Ascending aorta (tissue), 2 donors: ENCODE measurements around the gene TMEM205. TPM values are rescaled to one million over a fixed set of nuclear protein-coding genes. Genes with fewer than 3 reads are reported as not detected.
A peak's percentile ranks its signal among the peaks of the same experiment; 100 is the strongest.

Experiments used
- DNase-seq, 2 donors: peaks; one replicate each; pipeline ENCODE4 v3.0.0-alpha.2; 2019; ENCODE audit warnings: low spot score in 2 of 2
- H3K27ac ChIP-seq, 2 donors: fragments of 200-600 bp; sonication (generic); one replicate each; pipeline ENCODE4 v1.5.1; 2016 to 2017; ENCODE audit warnings: mild to moderate bottlenecking in 1 of 2
- H3K27me3 ChIP-seq: fragments of 200-600 bp; sonication (generic); one replicate; pipeline ENCODE4 v1.5.1; 2017
- H3K36me3 ChIP-seq, 2 donors: fragments of 200-600 bp; sonication (generic); one replicate each; pipeline ENCODE4 v1.5.1; 2016
- H3K4me1 ChIP-seq, 2 donors: fragments of 200-600 bp; sonication (generic); one replicate each; pipeline ENCODE4 v1.5.1; 2016 to 2017; ENCODE audit warnings: mild to moderate bottlenecking in 1 of 2
- H3K4me3 ChIP-seq, 2 donors: fragments of 200-600 bp; sonication (generic); one replicate each; pipeline ENCODE4 v1.5.1; 2016 to 2017; ENCODE audit warnings: mild to moderate bottlenecking in 1 of 2
- H3K9me3 ChIP-seq, 2 donors: fragments of 200-600 bp; sonication (generic); one replicate each; pipeline ENCODE4 v1.5.1; 2016
- CTCF ChIP-seq, 3 experiments: fragments of 200-600 bp in 2 of 3; fragments of 450-650 bp in 1 of 3; sonication (generic) in 2 of 3; IDR thresholded peaks; one replicate each; pipeline ENCODE4 v1.5.1; 2016 to 2019; ENCODE audit warnings: antibody characterized with exemption in 3 of 3, mild to moderate bottlenecking in 1 of 3, moderate library complexity in 1 of 3
- intact Hi-C: fragments of 100-400 bp; cut with DNase I; formaldehyde crosslinking; loops from one replicate; pipeline ENCODE4 v1.15.1; 2023
- total RNA-seq: library from RNA; depleted of rRNA; stranded (reverse); fragments of >200 nt; gene quantifications from one replicate; pipeline ENCODE4 v1.1.0, GENCODE V29; 2016

TMEM205 gene
- total RNA-seq, 1 donor from 2014 or later, result 225 TPM

- Histone ChIP-seq H3K27ac (no peak overlapping the region), H3K4me1 (no peaks in the 10 kb centered on the region), H3K27me3 (no peaks in the 10 kb centered on the region), H3K36me3 (peaks cover 66 to 96% of the 10 kb centered on the region in 2 donors), H3K4me3 (no peak overlapping the region), H3K9me3 (no peaks in the 10 kb centered on the region)
- intact Hi-C loops, result no loop called here
- DNase-seq, result no peak
- no peak for TF ChIP-seq CTCF (IDR thresholded peaks at IDR 0.05)
Measured at GRCh38 chr19:11331502-11331901, 14.6 kb downstream of the TMEM205 start.

DNA sequence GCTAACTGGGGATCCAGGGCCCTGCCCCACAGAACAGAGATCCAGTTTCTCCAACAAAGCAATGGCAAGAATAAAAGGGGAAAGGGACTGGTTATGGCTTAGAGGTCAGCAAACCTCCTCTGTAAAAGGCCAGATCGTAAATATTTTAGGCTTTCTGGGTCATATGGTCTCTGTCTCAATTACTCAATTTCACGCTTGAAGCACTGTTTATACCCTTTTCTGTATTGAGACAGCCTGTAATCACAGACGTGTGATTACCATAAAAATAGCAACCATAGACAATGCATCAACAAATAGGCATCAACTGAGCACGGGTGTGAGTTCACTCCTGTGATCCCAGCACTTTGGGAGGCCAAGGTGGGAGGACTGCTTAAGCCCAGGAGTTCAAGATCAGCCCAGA is 15.9 kb downstream of the TMEM205 start:
- Histone ChIP-seq H3K4me3 (no peak overlapping the region), H3K9me3 (no peaks in the 10 kb centered on the region), H3K27me3 (no peaks in the 10 kb centered on the region), H3K27ac (no peak overlapping the region), H3K4me1 (no peaks in the 10 kb centered on the region), H3K36me3 (peaks cover 56 to 94% of the 10 kb centered on the region in 2 donors)
- TF ChIP-seq CTCF (IDR thresholded peaks at IDR 0.05), result no peak
- no peak for DNase-seq
- intact Hi-C loops, result no loop called here

DNA sequence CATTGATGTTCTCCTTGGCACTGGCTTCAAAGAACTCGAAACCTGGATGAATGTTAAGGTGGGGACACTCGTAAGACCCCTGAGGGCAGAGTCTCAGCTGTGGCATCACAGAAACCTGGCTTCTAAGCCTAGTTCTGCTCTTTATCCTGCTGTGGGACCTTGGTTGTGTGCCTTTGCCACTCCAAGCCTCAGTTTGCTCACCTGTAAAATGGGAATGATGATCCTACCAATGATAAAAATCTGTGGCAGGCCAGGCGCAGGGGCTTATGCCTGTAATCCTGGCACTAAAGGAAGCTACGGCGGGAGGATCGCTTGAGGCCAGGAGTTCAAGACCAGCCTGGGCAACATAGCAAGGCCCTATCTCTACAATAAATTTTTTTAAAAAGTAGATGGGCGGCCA is 20.5 kb downstream of the TMEM205 start:
- no peak overlapping the region for H3K27ac ChIP-seq

DNA sequence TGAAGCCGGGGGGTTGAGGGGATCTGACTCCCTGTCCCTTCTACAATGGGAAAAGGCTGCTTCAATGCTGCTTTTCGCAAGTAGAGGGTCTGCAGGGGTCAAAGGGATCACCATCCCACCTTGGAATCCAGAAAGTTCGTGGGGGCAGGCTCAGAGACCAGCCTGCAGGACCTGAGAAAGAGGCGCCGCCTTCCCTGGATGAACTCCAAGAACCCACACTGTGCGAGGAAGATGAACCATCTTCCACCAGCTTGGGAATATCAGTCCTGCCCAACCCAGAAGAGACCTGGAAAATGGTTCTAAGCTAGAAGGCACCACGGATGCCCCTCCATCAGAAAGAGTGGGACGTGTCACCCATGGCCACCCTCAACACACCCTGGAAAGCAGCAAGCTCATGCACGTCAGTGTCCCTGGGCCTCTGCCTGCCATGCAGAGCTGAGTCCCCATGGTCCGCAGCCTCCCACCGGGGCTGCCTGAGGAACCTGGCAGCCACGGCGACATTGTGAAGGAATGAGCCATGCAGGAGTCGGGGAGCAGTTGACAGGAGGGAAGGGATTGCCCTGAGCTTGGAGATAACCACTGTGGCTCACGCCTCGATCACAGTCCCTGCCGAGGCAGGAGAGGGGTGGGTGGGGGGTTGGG is 21.2 kb downstream of the TMEM205 start:
- Histone ChIP-seq H3K27ac (peak overlapping the region; percentile 76 to 77), H3K4me3 (no peak overlapping the region), H3K36me3 (peaks cover 31 to 51% of the 10 kb centered on the region in 2 donors), H3K9me3 (no peaks in the 10 kb centered on the region), H3K27me3 (no peaks in the 10 kb centered on the region), H3K4me1 (peaks cover 8 to 13% of the 10 kb centered on the region in 2 donors)
- intact Hi-C loops, result no loop called here
- TF ChIP-seq CTCF (IDR thresholded peaks at IDR 0.05), result no peak
- no peak for DNase-seq

More for the DNA sequence above, 20.5 kb downstream of the TMEM205 start:
- H3K4me1 ChIP-seq, result peaks cover 8 to 13% of the 10 kb centered on the region in 2 donors
- no peaks in the 10 kb centered on the region for H3K27me3 ChIP-seq
- DNase-seq, result no peak
- intact Hi-C loops, result no loop called here
- TF ChIP-seq CTCF (IDR thresholded peaks at IDR 0.05), result no peak
- no peak overlapping the region for H3K4me3 ChIP-seq
- H3K9me3 ChIP-seq, result no peaks in the 10 kb centered on the region
- peaks cover 31 to 57% of the 10 kb centered on the region in 2 donors for H3K36me3 ChIP-seq

DNA sequence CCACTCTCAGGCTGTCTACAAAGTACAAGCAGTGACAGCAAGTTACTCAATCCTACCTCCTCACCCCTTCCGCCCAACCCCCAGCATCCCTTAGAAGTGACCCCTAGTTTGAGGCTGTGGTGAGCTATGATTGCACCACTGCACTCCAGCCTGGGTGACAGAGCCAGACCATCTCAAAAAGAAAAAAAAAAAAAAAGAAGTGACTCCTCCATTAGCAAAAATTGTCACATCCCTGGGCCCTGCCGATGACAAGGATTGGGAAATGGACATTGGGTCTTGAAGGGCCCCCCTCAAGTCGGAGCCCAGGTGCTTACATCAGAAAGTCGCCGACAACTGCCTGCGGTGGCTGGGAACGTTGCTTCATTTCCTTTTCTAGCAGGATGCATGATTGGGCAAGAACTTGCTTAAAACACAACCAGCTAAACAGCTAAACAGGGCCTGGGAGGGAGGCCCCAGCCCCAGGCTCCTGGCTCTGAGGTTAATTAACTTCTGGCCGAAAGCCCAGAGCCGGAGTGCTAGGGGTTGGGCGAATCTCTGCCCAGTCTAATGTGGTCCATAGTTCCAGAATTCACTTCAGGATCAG is 21.9 kb downstream of the TMEM205 start:
- no peaks in the 10 kb centered on the region for H3K9me3 ChIP-seq
- intact Hi-C loops, result no loop called here
- no peaks in the 10 kb centered on the region for H3K27me3 ChIP-seq
- H3K4me1 ChIP-seq, result peaks cover 8 to 13% of the 10 kb centered on the region in 2 donors
- DNase-seq, result peak; percentile 67 to 88
- H3K4me3 ChIP-seq, result peak overlapping the region in 1 of 2 donors; percentile 12
- H3K36me3 ChIP-seq, result peaks cover 29 to 44% of the 10 kb centered on the region in 2 donors
- H3K27ac ChIP-seq, result peak overlapping the region; percentile 76 to 77
- no peak for TF ChIP-seq CTCF (IDR thresholded peaks at IDR 0.05)
